ENCODE data around the gene KDM5D. TPM values are rescaled to one million over a fixed set of nuclear protein-coding genes. Genes with fewer than 3 reads are reported as not detected.

KDM5D gene
- total RNA-seq, result under 1 TPM in 1 of 2 donors, not detected in 1; 0.72 TPM

DNA sequence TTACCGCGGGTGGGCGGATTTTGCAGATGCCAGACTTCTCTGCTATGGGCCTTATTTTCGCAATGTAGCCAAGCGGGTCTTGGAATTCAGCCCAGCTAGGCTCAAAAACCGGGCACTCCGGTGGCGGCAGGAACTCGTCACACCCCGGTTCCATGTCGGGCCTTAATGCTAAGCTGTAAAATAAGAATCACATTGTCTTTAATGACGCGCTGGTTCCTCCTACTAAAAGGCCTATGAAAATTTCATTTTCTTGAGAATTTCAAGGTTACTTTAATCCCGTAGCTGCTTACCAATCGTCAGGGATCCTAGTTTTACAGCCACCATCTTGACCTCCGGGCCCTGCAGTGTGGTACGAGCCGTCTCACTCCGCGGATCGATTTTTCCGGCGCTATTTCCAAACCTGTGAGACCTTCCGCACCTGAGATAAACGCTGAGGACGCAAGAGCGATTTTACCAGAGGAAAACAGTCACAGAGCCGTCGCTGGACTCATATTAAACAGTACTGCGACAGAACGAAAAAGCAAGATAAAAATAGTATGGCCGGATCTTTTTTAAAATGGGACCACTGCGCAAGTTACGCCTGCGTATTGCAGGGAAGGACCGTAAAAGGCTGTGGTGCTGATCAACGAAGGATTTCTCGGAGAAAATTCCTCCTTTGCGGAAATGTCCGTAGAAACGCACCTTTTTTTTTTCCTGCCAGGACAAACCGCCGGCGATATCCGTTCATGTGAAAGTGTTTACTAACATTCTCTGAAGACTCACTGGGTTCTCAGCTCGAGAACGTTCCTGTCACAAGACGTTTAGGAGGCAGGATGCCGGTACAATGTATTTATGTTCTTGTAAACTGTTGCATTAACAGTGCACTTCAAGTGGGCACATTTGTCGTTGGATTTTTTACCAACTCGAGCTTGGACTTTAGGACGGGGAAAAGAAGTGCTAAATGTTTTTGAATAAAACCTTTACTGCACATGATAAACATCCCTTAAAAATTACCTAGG, at the start of gene KDM5D:
Gene KDM5D, minus strand, starts transcription at position 346 of the 998 bp plus-strand sequence. Its CDS starts 192 bp downstream, at position 154.
- DNase-seq, result no peak
- no peak within 1 kb of the TSS for H3K9ac ChIP-seq (ENCODE audit: low read depth in 2 of 2, low read length in 2 of 2)
- no peaks in the 10 kb centered on the region for H3K27me3 ChIP-seq
- H3K27ac ChIP-seq, result no peak within 1 kb of the TSS
- intact Hi-C loops (cut with DNase I), result no loop called here
- no peaks in the 10 kb centered on the region for H3K36me3 ChIP-seq
- no peak within 1 kb of the TSS for H3K4me3 ChIP-seq
- TF ChIP-seq, protein P1, sequence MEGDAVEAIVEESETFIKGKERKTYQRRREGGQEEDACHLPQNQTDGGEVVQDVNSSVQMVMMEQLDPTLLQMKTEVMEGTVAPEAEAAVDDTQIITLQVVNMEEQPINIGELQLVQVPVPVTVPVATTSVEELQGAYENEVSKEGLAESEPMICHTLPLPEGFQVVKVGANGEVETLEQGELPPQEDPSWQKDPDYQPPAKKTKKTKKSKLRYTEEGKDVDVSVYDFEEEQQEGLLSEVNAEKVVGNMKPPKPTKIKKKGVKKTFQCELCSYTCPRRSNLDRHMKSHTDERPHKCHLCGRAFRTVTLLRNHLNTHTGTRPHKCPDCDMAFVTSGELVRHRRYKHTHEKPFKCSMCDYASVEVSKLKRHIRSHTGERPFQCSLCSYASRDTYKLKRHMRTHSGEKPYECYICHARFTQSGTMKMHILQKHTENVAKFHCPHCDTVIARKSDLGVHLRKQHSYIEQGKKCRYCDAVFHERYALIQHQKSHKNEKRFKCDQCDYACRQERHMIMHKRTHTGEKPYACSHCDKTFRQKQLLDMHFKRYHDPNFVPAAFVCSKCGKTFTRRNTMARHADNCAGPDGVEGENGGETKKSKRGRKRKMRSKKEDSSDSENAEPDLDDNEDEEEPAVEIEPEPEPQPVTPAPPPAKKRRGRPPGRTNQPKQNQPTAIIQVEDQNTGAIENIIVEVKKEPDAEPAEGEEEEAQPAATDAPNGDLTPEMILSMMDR (IDR thresholded peaks at IDR 0.05), result no peak
- H3K9me3 ChIP-seq, result no peaks in the 10 kb centered on the region
- H3K4me1 ChIP-seq, result no peaks in the 10 kb centered on the region

DNA sequence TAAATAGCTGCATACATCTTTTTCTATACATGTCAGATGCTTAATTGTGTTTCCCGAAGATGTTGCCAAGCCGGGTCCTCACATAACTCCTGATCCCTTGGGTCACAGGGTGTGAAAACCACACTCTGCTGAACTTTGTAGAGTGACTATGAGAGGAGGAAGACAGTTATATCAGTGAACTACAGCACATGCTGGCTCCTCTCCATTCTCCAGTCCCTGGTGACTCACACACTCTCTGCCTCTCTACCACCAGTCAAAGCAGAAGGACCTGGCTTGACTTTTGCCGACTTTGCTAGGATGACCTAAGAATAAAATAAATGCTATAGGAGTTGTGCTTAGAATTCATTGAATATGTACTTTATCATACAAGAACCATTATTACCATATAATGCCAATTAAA, 23.8 kb upstream of the KDM5D start:
- H3K9ac ChIP-seq (ENCODE audit: low read depth in 2 of 2, low read length in 2 of 2), result no peak overlapping the region
- H3K9me3 ChIP-seq, result no peaks in the 10 kb centered on the region
- no peaks in the 10 kb centered on the region for H3K4me1 ChIP-seq
- no peaks in the 10 kb centered on the region for H3K27me3 ChIP-seq
- H3K36me3 ChIP-seq, result no peaks in the 10 kb centered on the region
- no peak overlapping the region for H3K27ac ChIP-seq
- H3K4me3 ChIP-seq, result no peak overlapping the region
- intact Hi-C loops (cut with DNase I), result no loop called here
- TF ChIP-seq, protein P1 (IDR thresholded peaks at IDR 0.05), result no peak
- DNase-seq, result no peak

DNA sequence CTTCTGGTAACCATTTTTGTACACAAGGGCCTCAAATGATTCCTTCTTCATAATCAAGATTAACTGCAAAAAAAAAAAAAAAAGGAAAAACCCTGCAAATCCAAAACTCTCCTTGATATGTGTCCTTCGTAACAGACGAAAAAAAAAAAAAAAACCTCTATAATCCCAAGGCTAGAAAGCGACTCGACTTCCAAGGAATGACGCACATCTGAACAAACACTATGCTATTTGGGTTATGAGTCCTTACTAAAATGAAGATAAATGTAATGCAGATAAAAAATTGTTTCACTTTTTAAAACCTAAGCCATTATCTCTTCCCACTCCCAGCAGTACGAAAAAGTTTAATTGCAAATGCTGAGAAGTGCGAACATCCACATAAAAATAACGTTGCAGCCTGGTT, 1.2 kb downstream of the KDM5D start:
- TF ChIP-seq, protein P1 (IDR thresholded peaks at IDR 0.05), result no peak
- DNase-seq, result no peak
- no peaks in the 10 kb centered on the region for H3K9me3 ChIP-seq
- no peak overlapping the region for H3K9ac ChIP-seq (ENCODE audit: low read depth in 2 of 2, low read length in 2 of 2)
- H3K27ac ChIP-seq, result no peak overlapping the region
- H3K4me3 ChIP-seq, result no peak overlapping the region
- H3K36me3 ChIP-seq, result no peaks in the 10 kb centered on the region
- intact Hi-C loops (cut with DNase I), result no loop called here
- no peaks in the 10 kb centered on the region for H3K27me3 ChIP-seq
- no peaks in the 10 kb centered on the region for H3K4me1 ChIP-seq

DNA sequence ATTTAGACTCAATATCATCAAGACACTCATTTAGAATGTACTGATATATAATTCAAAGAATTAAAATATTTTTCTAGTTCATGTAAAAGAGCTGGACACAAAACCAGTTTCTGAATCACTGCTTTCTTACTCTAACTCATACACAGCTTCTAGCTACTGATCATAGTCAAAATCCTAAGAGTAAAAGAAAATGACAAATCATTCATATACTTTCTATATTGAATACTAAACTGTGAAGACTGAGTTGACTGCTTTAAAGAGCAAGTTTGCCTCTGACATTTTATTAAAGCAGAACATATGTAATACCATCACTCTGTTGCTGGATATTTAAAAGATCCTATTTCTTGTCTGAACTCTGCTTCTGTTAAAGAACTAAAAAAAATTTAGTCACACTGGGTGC, 2.4 kb downstream of the KDM5D start:
- H3K9me3 ChIP-seq, result no peaks in the 10 kb centered on the region
- TF ChIP-seq, protein P1 (IDR thresholded peaks at IDR 0.05), result no peak
- no peak overlapping the region for H3K27ac ChIP-seq
- H3K4me3 ChIP-seq, result no peak overlapping the region
- no peaks in the 10 kb centered on the region for H3K27me3 ChIP-seq
- H3K36me3 ChIP-seq, result no peaks in the 10 kb centered on the region
- DNase-seq, result no peak
- intact Hi-C loops (cut with DNase I), result no loop called here
- H3K9ac ChIP-seq (ENCODE audit: low read depth in 2 of 2, low read length in 2 of 2), result no peak overlapping the region
- no peaks in the 10 kb centered on the region for H3K4me1 ChIP-seq

DNA sequence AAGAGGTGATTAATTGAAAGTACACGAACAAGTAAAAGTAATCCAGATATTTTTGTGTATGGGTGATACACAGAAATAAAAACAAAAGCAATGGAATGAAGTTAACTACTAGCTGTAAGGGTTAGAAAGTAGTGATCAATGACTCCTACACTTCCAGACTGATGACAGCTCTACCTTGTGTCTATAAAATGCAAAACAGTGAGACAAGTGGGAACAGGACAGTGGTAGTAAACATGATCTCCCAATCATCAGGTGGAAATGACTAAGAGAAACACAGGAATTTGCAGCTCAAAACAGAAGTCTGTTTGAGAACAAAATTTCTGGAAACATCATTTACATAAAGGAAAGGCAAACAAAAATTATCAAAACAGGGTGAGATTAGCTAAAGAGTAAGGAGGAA, 10.1 kb downstream of the KDM5D start:
- H3K36me3 ChIP-seq, result no peaks in the 10 kb centered on the region
- TF ChIP-seq, protein P1 (IDR thresholded peaks at IDR 0.05), result no peak
- H3K9ac ChIP-seq (ENCODE audit: low read depth in 2 of 2, low read length in 2 of 2), result no peak overlapping the region
- no peak for DNase-seq
- H3K9me3 ChIP-seq, result no peaks in the 10 kb centered on the region
- no peak overlapping the region for H3K4me3 ChIP-seq
- intact Hi-C loops (cut with DNase I), result no loop called here
- no peak overlapping the region for H3K27ac ChIP-seq
- H3K27me3 ChIP-seq, result no peaks in the 10 kb centered on the region
- H3K4me1 ChIP-seq, result no peaks in the 10 kb centered on the region

All from colonic mucosa (tissue), 4 donors.